Liver (tissue), 3 donors: ENCODE data around the gene SEC24D.

Experiments used
- GABPA ChIP-seq, 2 donors: IDR thresholded peaks in 1 of 2; conservative IDR thresholded peaks in 1 of 2; 2 replicates each; pipeline ENCODE4 v1.6.1; 2016; ENCODE audit warnings: antibody characterized with exemption in 2 of 2, mild to moderate bottlenecking in 1 of 2, moderate library complexity in 1 of 2
- RAD21 ChIP-seq, 2 donors: IDR thresholded peaks; 2 replicates each; pipeline ENCODE4 v1.6.1; 2016; ENCODE audit warnings: antibody characterized with exemption in 2 of 2, mild to moderate bottlenecking in 2 of 2
- RXRA ChIP-seq, 2 donors: IDR thresholded peaks; 2 replicates each; pipeline ENCODE4 v1.6.1; 2017 to 2018; ENCODE audit warnings: antibody characterized with exemption in 2 of 2, mild to moderate bottlenecking in 1 of 2
- YY1 ChIP-seq: IDR thresholded peaks from 2 replicates; pipeline ENCODE4 v1.6.1; 2016; ENCODE audit warnings: antibody characterized with exemption, mild to moderate bottlenecking
- TF ChIP-seq, protein P1 (sequence below): fragments of 150-350 bp; IDR thresholded peaks from 2 replicates; pipeline ENCODE4 v1.5.1; 2017; ENCODE audit warnings: improper control_type of control experiment, low read depth, low read length; ENCODE audit not compliant: missing input control
- donor health status: healthy.
- donor health status: healthy.

DNA sequence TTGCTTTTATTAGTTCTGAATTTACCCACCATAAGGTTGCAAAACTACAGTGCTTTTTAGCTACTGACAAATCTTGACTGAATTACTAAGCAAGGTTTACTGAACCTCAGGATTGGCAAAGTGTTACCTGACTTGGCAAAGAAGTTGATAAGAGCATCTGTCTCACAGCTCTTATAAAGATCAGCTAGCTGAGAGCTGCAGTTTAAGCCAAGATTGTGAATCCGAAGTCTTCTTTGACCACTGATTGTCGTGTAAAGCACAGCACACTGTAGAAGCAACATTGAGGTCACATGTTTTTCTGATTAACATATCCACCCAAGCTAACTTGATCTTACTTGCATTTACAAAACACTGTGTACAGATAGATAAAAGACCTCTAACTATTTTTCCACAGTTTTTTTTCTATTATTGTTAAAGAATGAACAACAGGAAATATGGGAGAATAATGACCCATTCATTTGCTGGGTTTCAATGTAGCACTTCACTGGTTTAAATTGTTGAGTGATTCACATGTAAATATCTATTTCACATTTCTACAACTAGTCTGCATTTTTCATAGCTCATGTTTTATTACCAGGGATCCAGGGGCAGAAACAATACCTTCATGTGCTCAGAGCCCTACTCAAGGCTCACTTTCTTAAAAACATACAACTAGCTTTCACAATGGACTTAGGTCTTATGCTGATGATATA, 96.8 kb downstream of the SEC24D start:
- TF ChIP-seq RAD21 (IDR thresholded peaks at IDR 0.05) (no peak), YY1 (no peak), RXRA (IDR thresholded peaks at IDR 0.05) (no peak), GABPA (IDR thresholded peaks at IDR 0.05 in 1 of 2, conservative IDR thresholded peaks at IDR 0.05 in 1 of 2) (no peak)
- TF ChIP-seq, protein P1, sequence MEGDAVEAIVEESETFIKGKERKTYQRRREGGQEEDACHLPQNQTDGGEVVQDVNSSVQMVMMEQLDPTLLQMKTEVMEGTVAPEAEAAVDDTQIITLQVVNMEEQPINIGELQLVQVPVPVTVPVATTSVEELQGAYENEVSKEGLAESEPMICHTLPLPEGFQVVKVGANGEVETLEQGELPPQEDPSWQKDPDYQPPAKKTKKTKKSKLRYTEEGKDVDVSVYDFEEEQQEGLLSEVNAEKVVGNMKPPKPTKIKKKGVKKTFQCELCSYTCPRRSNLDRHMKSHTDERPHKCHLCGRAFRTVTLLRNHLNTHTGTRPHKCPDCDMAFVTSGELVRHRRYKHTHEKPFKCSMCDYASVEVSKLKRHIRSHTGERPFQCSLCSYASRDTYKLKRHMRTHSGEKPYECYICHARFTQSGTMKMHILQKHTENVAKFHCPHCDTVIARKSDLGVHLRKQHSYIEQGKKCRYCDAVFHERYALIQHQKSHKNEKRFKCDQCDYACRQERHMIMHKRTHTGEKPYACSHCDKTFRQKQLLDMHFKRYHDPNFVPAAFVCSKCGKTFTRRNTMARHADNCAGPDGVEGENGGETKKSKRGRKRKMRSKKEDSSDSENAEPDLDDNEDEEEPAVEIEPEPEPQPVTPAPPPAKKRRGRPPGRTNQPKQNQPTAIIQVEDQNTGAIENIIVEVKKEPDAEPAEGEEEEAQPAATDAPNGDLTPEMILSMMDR = no peak
